Activated naive CD4-positive, alpha-beta T cell treated with anti-CD3 and anti-CD28 coated beads, Interleukin-2, amount 50 U/mL, for 72 hours (primary cell): ENCODE results near the gene OR2T11. TPM values are rescaled to one million over a fixed set of nuclear protein-coding genes. Genes with fewer than 3 reads are reported as not detected.
A peak's percentile ranks its signal among the peaks of the same experiment; 100 is the strongest.
"Not testable (repeated sequence)": the region's sequence is repeated elsewhere in the genome, so short reads cannot be mapped to it uniquely, and the experiment has no call there.

Experiments used
- ATAC-seq, 2 donors: fragments of 150-1000 bp; cut with Tn5 transposase; 2 replicates each; pipeline ENCODE4 v1.10.0; 2021; ENCODE audit warnings: mild to moderate bottlenecking in 2 of 2, moderate library complexity in 2 of 2
- DNase-seq, 2 donors: peaks; one replicate each; pipeline ENCODE4 v3.0.0; 2021 to 2022; ENCODE audit warnings: low spot score in 2 of 2
- H3K27ac Mint-ChIP-seq, 2 donors: one replicate each; pipeline ENCODE4 v1.8.0; 2022; ENCODE audit warnings: mild to moderate bottlenecking in 2 of 2, mixed read lengths in 2 of 2
- H3K36me3 Mint-ChIP-seq, 2 donors: one replicate each; pipeline ENCODE4 v1.8.0; 2022; ENCODE audit warnings: mixed read lengths in 2 of 2
- H3K9me3 Mint-ChIP-seq, 2 donors: one replicate each; pipeline ENCODE4 v1.8.0; 2022; ENCODE audit warnings: mixed read lengths in 2 of 2
- total RNA-seq, 2 donors: library from RNA; stranded (reverse); gene quantifications; one replicate each; pipeline ENCODE4 v1.2.3, GENCODE V29; 2022

OR2T11 gene
- total RNA-seq, 2 donors from 2014 or later = not detected

DNA sequence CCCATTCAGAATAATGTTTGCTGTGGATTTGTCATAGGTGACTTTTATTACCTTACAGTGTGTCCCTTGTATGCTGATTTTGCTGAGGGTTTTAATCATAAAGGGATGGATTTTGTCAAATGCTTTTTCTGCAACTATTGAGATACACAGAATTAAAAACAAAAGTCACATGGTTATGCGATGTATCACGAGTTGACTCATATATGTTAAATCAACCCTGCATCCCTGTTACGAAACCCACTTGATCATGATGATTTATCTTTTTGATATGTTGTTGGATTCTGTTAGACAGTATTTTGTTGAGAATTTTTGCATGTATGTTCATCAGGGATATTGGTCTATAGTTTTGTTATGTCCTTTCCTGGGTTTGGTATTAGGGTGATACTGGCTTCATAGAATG is 49.6 kb downstream of the OR2T11 start:
- Mint-ChIP-seq H3K27ac (no peak overlapping the region), H3K9me3 (peaks cover 0 to 8% of the 10 kb centered on the region in 2 donors), H3K36me3 (peaks cover 0 to 5% of the 10 kb centered on the region in 2 donors)
- ATAC-seq (peak in 1 of 2 donors; percentile 55), DNase-seq (no peak)

GRCh38 chr1:248576260-248576980 is 58.5 kb downstream of the OR2T11 start:
- H3K36me3 Mint-ChIP-seq = no peaks in the 10 kb centered on the region
- no peak for DNase-seq
- no peak overlapping the region for H3K27ac Mint-ChIP-seq
- peak in 1 of 2 donors; percentile 67 for ATAC-seq
- H3K9me3 Mint-ChIP-seq = peaks cover 0 to 3% of the 10 kb centered on the region in 2 donors

GRCh38 chr1:248574657-248575056 is 60.2 kb downstream of the OR2T11 start, which contains the start of gene OR2T34:
Gene OR2T34 (minus strand): TSS chr1:248574757. CDS start chr1:248574757, 0 bp downstream.
- not testable (repeated sequence) for H3K9me3 Mint-ChIP-seq, DNase-seq, H3K27ac Mint-ChIP-seq, H3K36me3 Mint-ChIP-seq, ATAC-seq

GRCh38 chr1:248573856-248574255 is 61.0 kb downstream of the OR2T11 start:
- H3K9me3 Mint-ChIP-seq = not testable (repeated sequence)

More at GRCh38 chr1:248573856-248574255, 61.0 kb downstream of the OR2T11 start:
- not testable (repeated sequence) for ATAC-seq, H3K36me3 Mint-ChIP-seq, DNase-seq, H3K27ac Mint-ChIP-seq

Other genes starting within 250 kb of the OR2T11 start
- gene OR2T1, start 232.0 kb downstream of the OR2T11 start, total RNA-seq = not detected
- gene OR2T2, start 189.5 kb downstream of the OR2T11 start, total RNA-seq = not detected
- gene OR2T3, start 161.7 kb downstream of the OR2T11 start, total RNA-seq = not detected
- not detected for gene OR2T5, start 146.5 kb downstream of the OR2T11 start, total RNA-seq
- not detected for gene OR2G6, start 127.0 kb downstream of the OR2T11 start, total RNA-seq
- gene OR2T29, start 72.3 kb downstream of the OR2T11 start, total RNA-seq = not detected
- gene OR2T34, start 60.3 kb downstream of the OR2T11 start, total RNA-seq = not detected
- gene OR2T10, start 37.4 kb downstream of the OR2T11 start, total RNA-seq = not detected
- gene OR2T35, start 10.2 kb upstream of the OR2T11 start, total RNA-seq = not detected
- not detected for gene OR2T27, start 20.4 kb upstream of the OR2T11 start, total RNA-seq
- gene OR14I1, start 67.7 kb upstream of the OR2T11 start, total RNA-seq = not detected
- not detected for gene LYPD8, start 120.7 kb upstream of the OR2T11 start, total RNA-seq
- gene SH3BP5L, start 190.8 kb upstream of the OR2T11 start, total RNA-seq = 10 to 100 TPM; 19.3 to 33.9 TPM
- gene ZNF672, start 203.1 kb upstream of the OR2T11 start, total RNA-seq = 10 to 100 TPM; 46.4 to 54.9 TPM
- 100 to 1,000 TPM in 1 of 2 donors, 10 to 100 TPM in 1; 93.0 to 152 TPM for gene ZNF692, start 224.0 kb upstream of the OR2T11 start, total RNA-seq